ENCODE data around the gene ACSF3.

ACSF3 gene

GRCh38 chr16:89178453-89179147, 84.9 kb downstream of the ACSF3 start:
- Histone ChIP-seq H3K27ac (ENCODE audit: insufficient read depth in 1 of 2, low read depth in 1 of 2, low read length in 2 of 2, poor library complexity in 1 of 2, severe bottlenecking in 2 of 2) (no peak overlapping the region), H3K36me3 (ENCODE audit: control insufficient read depth in 4 of 4, insufficient read depth in 4 of 4, low read length in 3 of 4) (no peaks in the 10 kb centered on the region), H3K27me3 (replicated peaks in 2 of 5; ENCODE audit: control insufficient read depth in 4 of 5, insufficient read depth in 5 of 5, low read length in 4 of 5) (no peaks in the 10 kb centered on the region), H3K4me1 (ENCODE audit: control extremely low read depth in 1 of 4, control insufficient read depth in 4 of 4, insufficient read depth in 4 of 4, low read length in 3 of 4) (peaks cover 0 to 8% (median 4%) of the 10 kb centered on the region in 4 experiments), H3K9me3 (ENCODE audit: control extremely low read depth in 1 of 5, control insufficient read depth in 4 of 5, insufficient read depth in 2 of 5, low read depth in 1 of 5, low read length in 4 of 5) (no peaks in the 10 kb centered on the region), H3K4me3 (ENCODE audit: control insufficient read depth in 1 of 7, extremely low read depth in 1 of 7, insufficient read depth in 4 of 7, low read depth in 2 of 7, low read length in 6 of 7) (no peak overlapping the region)
- no peak for DNase-seq
- ChIA-PET POLR2A (no interaction called here), CTCF (no interaction called here)
- 97% methylated on average over 22 of the region's 24 CpGs for WGBS (ENCODE audit: insufficient coverage)

GRCh38 chr16:89179148-89179484, 85.5 kb downstream of the ACSF3 start:
- DNase-seq = no peak
- WGBS (ENCODE audit: insufficient coverage) = 92% methylated on average over 19 of the region's 19 CpGs
- Histone ChIP-seq H3K27me3 (replicated peaks in 2 of 5; ENCODE audit: control insufficient read depth in 4 of 5, insufficient read depth in 5 of 5, low read length in 4 of 5) (no peaks in the 10 kb centered on the region), H3K27ac (ENCODE audit: insufficient read depth in 1 of 2, low read depth in 1 of 2, low read length in 2 of 2, poor library complexity in 1 of 2, severe bottlenecking in 2 of 2) (no peak overlapping the region), H3K9me3 (ENCODE audit: control extremely low read depth in 1 of 5, control insufficient read depth in 4 of 5, insufficient read depth in 2 of 5, low read depth in 1 of 5, low read length in 4 of 5) (no peaks in the 10 kb centered on the region), H3K4me1 (ENCODE audit: control extremely low read depth in 1 of 4, control insufficient read depth in 4 of 4, insufficient read depth in 4 of 4, low read length in 3 of 4) (peaks cover 0 to 8% (median 4%) of the 10 kb centered on the region in 4 experiments), H3K4me3 (ENCODE audit: control insufficient read depth in 1 of 7, extremely low read depth in 1 of 7, insufficient read depth in 4 of 7, low read depth in 2 of 7, low read length in 6 of 7) (no peak overlapping the region), H3K36me3 (ENCODE audit: control insufficient read depth in 4 of 4, insufficient read depth in 4 of 4, low read length in 3 of 4) (no peaks in the 10 kb centered on the region)
- ChIA-PET POLR2A (no interaction called here), CTCF (no interaction called here)

GRCh38 chr16:89179656-89180315, 86.1 kb downstream of the ACSF3 start:
- 96% methylated on average over 23 of the region's 25 CpGs for WGBS (ENCODE audit: insufficient coverage)
- peaks cover 0 to 8% (median 4%) of the 10 kb centered on the region in 4 experiments for H3K4me1 ChIP-seq (ENCODE audit: control extremely low read depth in 1 of 4, control insufficient read depth in 4 of 4, insufficient read depth in 4 of 4, low read length in 3 of 4)
- no peak overlapping the region for H3K4me3 ChIP-seq (ENCODE audit: control insufficient read depth in 1 of 7, extremely low read depth in 1 of 7, insufficient read depth in 4 of 7, low read depth in 2 of 7, low read length in 6 of 7)
- DNase-seq = no peak
- H3K9me3 ChIP-seq (ENCODE audit: control extremely low read depth in 1 of 5, control insufficient read depth in 4 of 5, insufficient read depth in 2 of 5, low read depth in 1 of 5, low read length in 4 of 5) = no peaks in the 10 kb centered on the region
- CTCF ChIA-PET = interaction anchor here (0.8 kb wide), 1 partner anchor 11 kb away, joined by 3 read pairs; no protein-coding TSS in a partner anchor
- no peaks in the 10 kb centered on the region for H3K36me3 ChIP-seq (ENCODE audit: control insufficient read depth in 4 of 4, insufficient read depth in 4 of 4, low read length in 3 of 4)
- H3K27ac ChIP-seq (ENCODE audit: insufficient read depth in 1 of 2, low read depth in 1 of 2, low read length in 2 of 2, poor library complexity in 1 of 2, severe bottlenecking in 2 of 2) = no peak overlapping the region
- no peaks in the 10 kb centered on the region for H3K27me3 ChIP-seq (replicated peaks in 2 of 5; ENCODE audit: control insufficient read depth in 4 of 5, insufficient read depth in 5 of 5, low read length in 4 of 5)
- POLR2A ChIA-PET = no interaction called here

GRCh38 chr16:89183463-89183862, 89.8 kb downstream of the ACSF3 start:
- Histone ChIP-seq H3K27ac (ENCODE audit: insufficient read depth in 1 of 2, low read depth in 1 of 2, low read length in 2 of 2, poor library complexity in 1 of 2, severe bottlenecking in 2 of 2) (no peak overlapping the region), H3K9me3 (ENCODE audit: control extremely low read depth in 1 of 5, control insufficient read depth in 4 of 5, insufficient read depth in 2 of 5, low read depth in 1 of 5, low read length in 4 of 5) (no peaks in the 10 kb centered on the region), H3K36me3 (ENCODE audit: control insufficient read depth in 4 of 4, insufficient read depth in 4 of 4, low read length in 3 of 4) (no peaks in the 10 kb centered on the region), H3K4me1 (ENCODE audit: control extremely low read depth in 1 of 4, control insufficient read depth in 4 of 4, insufficient read depth in 4 of 4, low read length in 3 of 4) (peaks cover 0 to 2% (median 0%) of the 10 kb centered on the region in 4 experiments), H3K4me3 (ENCODE audit: control insufficient read depth in 1 of 7, extremely low read depth in 1 of 7, insufficient read depth in 4 of 7, low read depth in 2 of 7, low read length in 6 of 7) (no peak overlapping the region), H3K27me3 (replicated peaks in 2 of 5; ENCODE audit: control insufficient read depth in 4 of 5, insufficient read depth in 5 of 5, low read length in 4 of 5) (no peaks in the 10 kb centered on the region)
- ChIA-PET CTCF (interaction anchor here (0.6 kb wide), 1 partner anchor 481 kb away, joined by 3 read pairs; no protein-coding TSS in a partner anchor), POLR2A (no interaction called here)
- DNase-seq = no peak
- WGBS (ENCODE audit: insufficient coverage) = 77% methylated on average over 11 of the region's 13 CpGs

- POLR2A ChIA-PET = no interaction called here
Measured at GRCh38 chr16:89183975-89184676, 90.5 kb downstream of the ACSF3 start.

GRCh38 chr16:89184677-89184932, 91.0 kb downstream of the ACSF3 start:
- Histone ChIP-seq H3K4me1 (ENCODE audit: control extremely low read depth in 1 of 4, control insufficient read depth in 4 of 4, insufficient read depth in 4 of 4, low read length in 3 of 4) (peaks cover 0 to 2% (median 0%) of the 10 kb centered on the region in 4 experiments), H3K27ac (ENCODE audit: insufficient read depth in 1 of 2, low read depth in 1 of 2, low read length in 2 of 2, poor library complexity in 1 of 2, severe bottlenecking in 2 of 2) (no peak overlapping the region), H3K27me3 (replicated peaks in 2 of 5; ENCODE audit: control insufficient read depth in 4 of 5, insufficient read depth in 5 of 5, low read length in 4 of 5) (peaks cover 0 to 2% (median 0%) of the 10 kb centered on the region in 5 experiments), H3K4me3 (ENCODE audit: control insufficient read depth in 1 of 7, extremely low read depth in 1 of 7, insufficient read depth in 4 of 7, low read depth in 2 of 7, low read length in 6 of 7) (no peak overlapping the region), H3K36me3 (ENCODE audit: control insufficient read depth in 4 of 4, insufficient read depth in 4 of 4, low read length in 3 of 4) (no peaks in the 10 kb centered on the region), H3K9me3 (ENCODE audit: control extremely low read depth in 1 of 5, control insufficient read depth in 4 of 5, insufficient read depth in 2 of 5, low read depth in 1 of 5, low read length in 4 of 5) (no peaks in the 10 kb centered on the region)
- ChIA-PET POLR2A (no interaction called here), CTCF (interaction anchor here (1.5 kb wide), 1 partner anchor 12 kb away, joined by 5 read pairs; no protein-coding TSS in a partner anchor)
- no peak for DNase-seq
- 86% methylated on average over 9 of the region's 9 CpGs for WGBS (ENCODE audit: insufficient coverage)

More at GRCh38 chr16:89183975-89184676, 90.5 kb downstream of the ACSF3 start:
- WGBS (ENCODE audit: insufficient coverage) = 90% methylated on average over 24 of the region's 26 CpGs
- Histone ChIP-seq H3K9me3 (ENCODE audit: control extremely low read depth in 1 of 5, control insufficient read depth in 4 of 5, insufficient read depth in 2 of 5, low read depth in 1 of 5, low read length in 4 of 5) (no peaks in the 10 kb centered on the region), H3K27ac (ENCODE audit: insufficient read depth in 1 of 2, low read depth in 1 of 2, low read length in 2 of 2, poor library complexity in 1 of 2, severe bottlenecking in 2 of 2) (no peak overlapping the region), H3K27me3 (replicated peaks in 2 of 5; ENCODE audit: control insufficient read depth in 4 of 5, insufficient read depth in 5 of 5, low read length in 4 of 5) (no peaks in the 10 kb centered on the region), H3K4me1 (ENCODE audit: control extremely low read depth in 1 of 4, control insufficient read depth in 4 of 4, insufficient read depth in 4 of 4, low read length in 3 of 4) (peaks cover 0 to 2% (median 0%) of the 10 kb centered on the region in 4 experiments), H3K4me3 (ENCODE audit: control insufficient read depth in 1 of 7, extremely low read depth in 1 of 7, insufficient read depth in 4 of 7, low read depth in 2 of 7, low read length in 6 of 7) (no peak overlapping the region), H3K36me3 (ENCODE audit: control insufficient read depth in 4 of 4, insufficient read depth in 4 of 4, low read length in 3 of 4) (no peaks in the 10 kb centered on the region)
- DNase-seq = no peak
- CTCF ChIA-PET = interaction anchor here (0.6 kb wide), 1 partner anchor 481 kb away, joined by 3 read pairs; no protein-coding TSS in a partner anchor
